ENCODE data around the gene SDCCAG8.

Gene SDCCAG8

DNA sequence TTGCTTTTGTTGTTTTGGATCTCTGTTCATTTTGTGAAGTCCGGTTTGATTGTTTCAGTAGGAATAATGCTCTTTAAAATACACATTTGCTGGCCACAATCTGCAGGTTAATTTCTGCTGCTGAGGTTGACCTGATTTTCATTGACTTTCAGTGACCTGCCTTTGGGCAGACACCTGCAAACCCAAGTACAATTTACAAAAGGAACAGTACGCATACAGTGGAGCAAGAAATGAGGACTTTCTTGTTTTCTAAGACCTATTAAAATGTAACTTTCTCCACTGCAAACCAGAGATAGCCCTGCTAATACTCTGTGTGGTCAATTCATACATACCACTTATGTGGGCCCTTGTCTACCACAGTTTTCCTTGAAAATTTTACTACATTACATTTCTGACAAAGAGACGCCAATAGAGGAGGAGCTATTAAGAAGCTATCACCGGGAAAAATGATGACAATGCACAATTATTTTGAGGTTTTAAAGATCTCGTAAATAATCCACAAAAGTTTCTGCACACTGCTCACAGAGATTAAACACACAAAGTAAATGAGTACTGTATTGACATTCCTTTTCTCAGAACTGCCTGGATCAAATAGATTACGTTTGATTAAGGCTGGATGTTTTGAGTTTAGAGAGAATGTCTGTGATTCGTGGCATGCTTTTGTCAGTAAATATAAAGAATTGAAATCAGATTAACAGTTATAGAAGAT, 141.9 kb downstream of the SDCCAG8 start:
- peaks cover 15% of the 10 kb centered on the region for H3K4me1 Mint-ChIP-seq
- TF ChIP-seq, protein P1, sequence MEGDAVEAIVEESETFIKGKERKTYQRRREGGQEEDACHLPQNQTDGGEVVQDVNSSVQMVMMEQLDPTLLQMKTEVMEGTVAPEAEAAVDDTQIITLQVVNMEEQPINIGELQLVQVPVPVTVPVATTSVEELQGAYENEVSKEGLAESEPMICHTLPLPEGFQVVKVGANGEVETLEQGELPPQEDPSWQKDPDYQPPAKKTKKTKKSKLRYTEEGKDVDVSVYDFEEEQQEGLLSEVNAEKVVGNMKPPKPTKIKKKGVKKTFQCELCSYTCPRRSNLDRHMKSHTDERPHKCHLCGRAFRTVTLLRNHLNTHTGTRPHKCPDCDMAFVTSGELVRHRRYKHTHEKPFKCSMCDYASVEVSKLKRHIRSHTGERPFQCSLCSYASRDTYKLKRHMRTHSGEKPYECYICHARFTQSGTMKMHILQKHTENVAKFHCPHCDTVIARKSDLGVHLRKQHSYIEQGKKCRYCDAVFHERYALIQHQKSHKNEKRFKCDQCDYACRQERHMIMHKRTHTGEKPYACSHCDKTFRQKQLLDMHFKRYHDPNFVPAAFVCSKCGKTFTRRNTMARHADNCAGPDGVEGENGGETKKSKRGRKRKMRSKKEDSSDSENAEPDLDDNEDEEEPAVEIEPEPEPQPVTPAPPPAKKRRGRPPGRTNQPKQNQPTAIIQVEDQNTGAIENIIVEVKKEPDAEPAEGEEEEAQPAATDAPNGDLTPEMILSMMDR (IDR thresholded peaks at IDR 0.05; ENCODE audit: unreplicated experiment in 3 of 3): no peak
- H3K4me3 Mint-ChIP-seq: no peak overlapping the region
- H3K36me3 Mint-ChIP-seq (ENCODE audit: low read depth): peaks cover 5% of the 10 kb centered on the region
- H3K27me3 Mint-ChIP-seq (ENCODE audit: low read depth): no peaks in the 10 kb centered on the region
- H3K27ac Mint-ChIP-seq: peak overlapping the region in 1 of 3 experiments; percentile 44
- no peaks in the 10 kb centered on the region for H3K9me3 Mint-ChIP-seq

DNA sequence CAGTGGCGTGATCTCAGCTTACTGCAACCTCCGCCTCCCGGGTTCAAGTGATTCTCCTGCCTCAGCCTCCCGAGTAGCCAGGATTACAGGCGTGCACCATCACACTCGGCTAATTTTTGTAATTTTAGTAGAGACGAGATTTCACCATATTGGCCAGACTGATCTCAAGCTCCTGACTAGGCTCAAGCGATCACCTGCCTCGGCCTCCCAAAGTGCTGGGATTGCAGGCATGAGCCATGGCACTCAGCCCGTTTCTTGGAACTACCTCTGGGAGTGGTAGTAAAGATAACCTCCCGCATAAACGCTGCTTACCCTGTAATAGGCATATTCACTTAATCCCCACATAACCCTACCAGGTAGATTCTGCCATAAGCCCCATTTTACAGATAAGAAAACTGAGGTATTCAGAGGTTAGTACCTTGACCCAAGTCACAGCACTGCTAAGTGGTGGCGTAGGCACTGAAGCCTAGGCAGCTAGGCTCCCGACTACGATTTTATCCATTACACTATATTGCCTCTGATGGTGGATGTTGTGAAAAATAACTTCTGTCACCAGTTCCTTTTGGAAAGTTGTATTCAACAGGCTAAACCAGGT, 143.8 kb downstream of the SDCCAG8 start:
- TF ChIP-seq, protein P1 (IDR thresholded peaks at IDR 0.05; ENCODE audit: unreplicated experiment in 3 of 3): no peak
- H3K9me3 Mint-ChIP-seq: no peaks in the 10 kb centered on the region
- H3K4me3 Mint-ChIP-seq: no peak overlapping the region
- no peak overlapping the region for H3K27ac Mint-ChIP-seq
- peaks cover 8% of the 10 kb centered on the region for H3K36me3 Mint-ChIP-seq (ENCODE audit: low read depth)
- H3K4me1 Mint-ChIP-seq: peaks cover 15% of the 10 kb centered on the region
- no peaks in the 10 kb centered on the region for H3K27me3 Mint-ChIP-seq (ENCODE audit: low read depth)

DNA sequence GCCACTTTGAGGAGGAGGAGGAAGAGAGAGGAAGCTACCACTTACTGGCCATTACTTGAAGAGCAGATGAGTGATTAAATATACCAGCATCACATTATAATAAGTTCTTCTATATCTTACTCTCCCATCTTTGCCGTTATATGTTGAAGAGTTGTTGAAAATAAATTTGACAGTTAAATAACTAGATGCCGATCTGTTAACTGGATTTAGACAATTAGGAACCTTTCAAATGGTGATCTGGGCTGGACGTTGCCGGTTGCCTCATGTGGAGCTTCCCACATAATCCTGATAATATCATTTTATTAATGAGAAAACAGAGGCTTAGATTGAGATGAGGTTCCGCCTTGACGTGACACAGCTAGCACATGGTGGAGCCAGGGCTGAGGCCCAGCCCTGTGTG, 147.0 kb downstream of the SDCCAG8 start:
- H3K27ac Mint-ChIP-seq: no peak overlapping the region
- H3K4me3 Mint-ChIP-seq: no peak overlapping the region
- H3K27me3 Mint-ChIP-seq (ENCODE audit: low read depth): no peaks in the 10 kb centered on the region
- peaks cover 8% of the 10 kb centered on the region for H3K36me3 Mint-ChIP-seq (ENCODE audit: low read depth)
- H3K4me1 Mint-ChIP-seq: no peaks in the 10 kb centered on the region
- no peaks in the 10 kb centered on the region for H3K9me3 Mint-ChIP-seq
- TF ChIP-seq, protein P1 (IDR thresholded peaks at IDR 0.05; ENCODE audit: unreplicated experiment in 3 of 3): no peak

DNA sequence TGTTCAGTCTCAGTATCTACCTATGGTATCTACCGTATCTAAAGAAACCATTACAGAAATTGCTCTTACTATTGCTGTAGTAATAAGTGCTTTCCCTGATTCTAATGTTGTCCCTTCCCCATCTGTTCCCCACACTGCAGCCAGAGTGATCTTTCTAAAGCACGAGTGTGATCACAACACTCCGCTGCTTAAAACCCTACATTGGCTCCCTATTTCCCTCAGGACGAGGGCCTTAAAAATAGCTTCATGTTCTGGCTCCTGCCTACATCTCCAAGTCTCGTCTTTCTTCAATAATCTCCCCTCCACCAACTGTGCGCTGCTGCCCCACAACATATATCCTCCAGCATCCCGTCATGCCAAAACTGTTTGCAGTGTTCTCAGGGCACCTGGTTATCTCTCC, 150.6 kb downstream of the SDCCAG8 start:
- H3K4me1 Mint-ChIP-seq: no peaks in the 10 kb centered on the region
- no peaks in the 10 kb centered on the region for H3K27me3 Mint-ChIP-seq (ENCODE audit: low read depth)
- no peak overlapping the region for H3K27ac Mint-ChIP-seq
- H3K4me3 Mint-ChIP-seq: no peak overlapping the region
- H3K9me3 Mint-ChIP-seq: no peaks in the 10 kb centered on the region
- TF ChIP-seq, protein P1 (IDR thresholded peaks at IDR 0.05; ENCODE audit: unreplicated experiment in 3 of 3): no peak
- peaks cover 8% of the 10 kb centered on the region for H3K36me3 Mint-ChIP-seq (ENCODE audit: low read depth)

DNA sequence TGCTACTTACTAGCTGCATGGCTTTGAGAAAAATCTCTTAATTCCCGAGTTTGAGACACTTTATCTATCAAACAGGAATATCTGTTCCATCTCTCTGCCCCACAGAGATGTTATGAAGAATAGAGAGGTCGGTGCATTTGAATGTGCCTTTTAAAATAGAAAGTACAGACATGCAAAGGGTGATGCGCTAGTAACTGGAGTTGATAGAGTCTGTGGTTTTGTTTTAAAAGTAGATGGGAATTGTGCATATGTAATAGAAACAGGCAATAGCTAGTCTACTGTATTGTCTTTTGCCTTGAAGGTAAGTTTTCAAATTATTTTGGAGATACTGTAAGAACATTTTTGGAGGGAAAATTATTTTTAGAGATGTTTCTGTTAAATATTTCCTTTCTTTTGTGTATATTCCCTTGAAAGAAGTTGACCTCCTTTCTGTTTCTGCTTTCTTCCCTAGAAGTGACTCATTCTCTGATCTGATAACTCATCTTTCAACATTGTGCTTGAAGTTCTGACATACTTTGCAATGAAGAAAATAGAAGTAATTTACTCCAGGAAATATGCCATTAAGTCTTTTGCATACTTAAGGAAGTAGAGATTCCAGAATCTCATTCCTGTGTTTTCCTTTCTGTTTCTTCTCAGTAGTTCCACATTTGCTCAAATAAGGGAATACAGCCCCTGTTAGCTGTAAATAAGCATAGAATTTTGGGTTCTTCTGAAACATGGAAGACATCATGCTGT, 151.6 kb downstream of the SDCCAG8 start:
- Mint-ChIP-seq H3K27ac (no peak overlapping the region), H3K27me3 (ENCODE audit: low read depth) (no peaks in the 10 kb centered on the region), H3K36me3 (ENCODE audit: low read depth) (peaks cover 7% of the 10 kb centered on the region), H3K9me3 (no peaks in the 10 kb centered on the region), H3K4me3 (no peak overlapping the region), H3K4me1 (no peaks in the 10 kb centered on the region)
- TF ChIP-seq, protein P1 (IDR thresholded peaks at IDR 0.05; ENCODE audit: unreplicated experiment in 3 of 3): no peak

Data from nephron (organoid).